ENCODE measurements around the gene HOXC5.

Gene HOXC5

GRCh38 chr12:54059668-54060067 is 26.8 kb downstream of the HOXC5 start:
- Histone ChIP-seq H3K27me3 (ENCODE audit: insufficient read depth, insufficient read length) (peaks cover 71% of the 10 kb centered on the region), H3K4me3 (ENCODE audit: insufficient read length, low read depth) (no peak overlapping the region), H3K4me1 (ENCODE audit: insufficient read depth, insufficient read length) (peaks cover 11% of the 10 kb centered on the region), H3K9ac (ENCODE audit: insufficient read length, low read depth) (no peak overlapping the region), H3K36me3 (ENCODE audit: insufficient read depth, insufficient read length, low read length) (no peaks in the 10 kb centered on the region), H3K9me3 (ENCODE audit: insufficient read depth, low read length) (no peaks in the 10 kb centered on the region)
- no peak for DNase-seq (ENCODE audit: low read depth, low spot score)
- no peak for TF ChIP-seq ZNF274 (IDR thresholded peaks at IDR 0.05; ENCODE audit: low read depth, low read length)
- TF ChIP-seq SUZ12 (IDR thresholded peaks at IDR 0.05; ENCODE audit: extremely low read depth, insufficient read depth, insufficient read length): no peak
- no peak for TF ChIP-seq YY1 (IDR thresholded peaks at IDR 0.05; ENCODE audit: insufficient read depth, insufficient read length)

- peaks cover 9% of the 10 kb centered on the region for H3K4me1 ChIP-seq (ENCODE audit: insufficient read depth, insufficient read length)
- no peaks in the 10 kb centered on the region for H3K36me3 ChIP-seq (ENCODE audit: insufficient read depth, insufficient read length, low read length)
- H3K9me3 ChIP-seq (ENCODE audit: insufficient read depth, low read length): no peaks in the 10 kb centered on the region
- DNase-seq (ENCODE audit: low read depth, low spot score): no peak
- no peak for TF ChIP-seq YY1 (IDR thresholded peaks at IDR 0.05; ENCODE audit: insufficient read depth, insufficient read length)
- no peak for TF ChIP-seq SUZ12 (IDR thresholded peaks at IDR 0.05; ENCODE audit: extremely low read depth, insufficient read depth, insufficient read length)
- TF ChIP-seq ZNF274 (IDR thresholded peaks at IDR 0.05; ENCODE audit: low read depth, low read length): no peak
- H3K27me3 ChIP-seq (ENCODE audit: insufficient read depth, insufficient read length): peaks cover 66% of the 10 kb centered on the region
- no peak overlapping the region for H3K4me3 ChIP-seq (ENCODE audit: insufficient read length, low read depth)
- no peak overlapping the region for H3K9ac ChIP-seq (ENCODE audit: insufficient read length, low read depth)
Measured at GRCh38 chr12:54060174-54060974, 27.5 kb downstream of the HOXC5 start.

GRCh38 chr12:54060975-54061778 is 28.3 kb downstream of the HOXC5 start:
- DNase-seq (ENCODE audit: low read depth, low spot score): no peak
- Histone ChIP-seq H3K4me1 (ENCODE audit: insufficient read depth, insufficient read length) (peaks cover 9% of the 10 kb centered on the region), H3K9ac (ENCODE audit: insufficient read length, low read depth) (no peak overlapping the region), H3K27me3 (ENCODE audit: insufficient read depth, insufficient read length) (peaks cover 66% of the 10 kb centered on the region), H3K36me3 (ENCODE audit: insufficient read depth, insufficient read length, low read length) (no peaks in the 10 kb centered on the region), H3K4me3 (ENCODE audit: insufficient read length, low read depth) (no peak overlapping the region), H3K9me3 (ENCODE audit: insufficient read depth, low read length) (no peaks in the 10 kb centered on the region)
- TF ChIP-seq YY1 (IDR thresholded peaks at IDR 0.05; ENCODE audit: insufficient read depth, insufficient read length) (no peak), ZNF274 (IDR thresholded peaks at IDR 0.05; ENCODE audit: low read depth, low read length) (no peak), SUZ12 (IDR thresholded peaks at IDR 0.05; ENCODE audit: extremely low read depth, insufficient read depth, insufficient read length) (no peak)

- H3K9me3 ChIP-seq (ENCODE audit: insufficient read depth, low read length): no peaks in the 10 kb centered on the region
- H3K4me3 ChIP-seq (ENCODE audit: insufficient read length, low read depth): no peak overlapping the region
- no peaks in the 10 kb centered on the region for H3K36me3 ChIP-seq (ENCODE audit: insufficient read depth, insufficient read length, low read length)
- no peak overlapping the region for H3K9ac ChIP-seq (ENCODE audit: insufficient read length, low read depth)
- DNase-seq (ENCODE audit: low read depth, low spot score): no peak
- no peaks in the 10 kb centered on the region for H3K4me1 ChIP-seq (ENCODE audit: insufficient read depth, insufficient read length)
- peaks cover 29% of the 10 kb centered on the region for H3K27me3 ChIP-seq (ENCODE audit: insufficient read depth, insufficient read length)
- TF ChIP-seq ZNF274 (IDR thresholded peaks at IDR 0.05; ENCODE audit: low read depth, low read length) (no peak), SUZ12 (IDR thresholded peaks at IDR 0.05; ENCODE audit: extremely low read depth, insufficient read depth, insufficient read length) (no peak), YY1 (IDR thresholded peaks at IDR 0.05; ENCODE audit: insufficient read depth, insufficient read length) (no peak)
Measured at GRCh38 chr12:54065677-54066076, 32.8 kb downstream of the HOXC5 start.

GRCh38 chr12:54066408-54066807 is 33.6 kb downstream of the HOXC5 start:
- Histone ChIP-seq H3K4me3 (ENCODE audit: insufficient read length, low read depth) (no peak overlapping the region), H3K9ac (ENCODE audit: insufficient read length, low read depth) (no peak overlapping the region), H3K4me1 (ENCODE audit: insufficient read depth, insufficient read length) (no peaks in the 10 kb centered on the region), H3K9me3 (ENCODE audit: insufficient read depth, low read length) (no peaks in the 10 kb centered on the region), H3K36me3 (ENCODE audit: insufficient read depth, insufficient read length, low read length) (no peaks in the 10 kb centered on the region), H3K27me3 (ENCODE audit: insufficient read depth, insufficient read length) (peaks cover 30% of the 10 kb centered on the region)
- TF ChIP-seq SUZ12 (IDR thresholded peaks at IDR 0.05; ENCODE audit: extremely low read depth, insufficient read depth, insufficient read length) (no peak), ZNF274 (IDR thresholded peaks at IDR 0.05; ENCODE audit: low read depth, low read length) (no peak), YY1 (IDR thresholded peaks at IDR 0.05; ENCODE audit: insufficient read depth, insufficient read length) (no peak)
- no peak for DNase-seq (ENCODE audit: low read depth, low spot score)

GRCh38 chr12:54068418-54069070 is 35.7 kb downstream of the HOXC5 start:
- Histone ChIP-seq H3K27me3 (ENCODE audit: insufficient read depth, insufficient read length) (peaks cover 31% of the 10 kb centered on the region), H3K36me3 (ENCODE audit: insufficient read depth, insufficient read length, low read length) (no peaks in the 10 kb centered on the region), H3K9ac (ENCODE audit: insufficient read length, low read depth) (no peak overlapping the region), H3K9me3 (ENCODE audit: insufficient read depth, low read length) (no peaks in the 10 kb centered on the region), H3K4me3 (ENCODE audit: insufficient read length, low read depth) (no peak overlapping the region), H3K4me1 (ENCODE audit: insufficient read depth, insufficient read length) (no peaks in the 10 kb centered on the region)
- no peak for TF ChIP-seq ZNF274 (IDR thresholded peaks at IDR 0.05; ENCODE audit: low read depth, low read length)
- no peak for TF ChIP-seq SUZ12 (IDR thresholded peaks at IDR 0.05; ENCODE audit: extremely low read depth, insufficient read depth, insufficient read length)
- no peak for TF ChIP-seq YY1 (IDR thresholded peaks at IDR 0.05; ENCODE audit: insufficient read depth, insufficient read length)
- no peak for DNase-seq (ENCODE audit: low read depth, low spot score)
